ENCODE results near the gene RHOG.
A peak's percentile ranks its signal among the peaks of the same experiment; 100 is the strongest.

Gene RHOG

GRCh38 chr11:3825473-3826154, 15.1 kb downstream of the RHOG start:
- DNase-seq (ENCODE audit: extremely low read depth, low read depth) = no peak

GRCh38 chr11:3824714-3825472, 15.9 kb downstream of the RHOG start:
- TF ChIP-seq CTCF (IDR thresholded peaks at IDR 0.05; ENCODE audit: low read depth, low read length) = peak; percentile 43
- no peak for DNase-seq (ENCODE audit: extremely low read depth, low read depth)

More at GRCh38 chr11:3825473-3826154, 15.1 kb downstream of the RHOG start:
- no peak for TF ChIP-seq CTCF (IDR thresholded peaks at IDR 0.05; ENCODE audit: low read depth, low read length)

GRCh38 chr11:3823762-3824506, 16.8 kb downstream of the RHOG start:
- no peak for DNase-seq (ENCODE audit: extremely low read depth, low read depth)
- no peak for TF ChIP-seq CTCF (IDR thresholded peaks at IDR 0.05; ENCODE audit: low read depth, low read length)

- no peak for TF ChIP-seq CTCF (IDR thresholded peaks at IDR 0.05; ENCODE audit: low read depth, low read length)
Measured at GRCh38 chr11:3823303-3823702, 17.5 kb downstream of the RHOG start.

GRCh38 chr11:3822312-3822711, 18.4 kb downstream of the RHOG start:
- no peak for DNase-seq (ENCODE audit: extremely low read depth, low read depth)
- no peak for TF ChIP-seq CTCF (IDR thresholded peaks at IDR 0.05; ENCODE audit: low read depth, low read length)

More at GRCh38 chr11:3823303-3823702, 17.5 kb downstream of the RHOG start:
- DNase-seq (ENCODE audit: extremely low read depth, low read depth) = peak; percentile 39

- no peak for DNase-seq (ENCODE audit: extremely low read depth, low read depth)
- TF ChIP-seq CTCF (IDR thresholded peaks at IDR 0.05; ENCODE audit: low read depth, low read length) = no peak
Measured at GRCh38 chr11:3820971-3821370, 19.8 kb downstream of the RHOG start.

Data from AG09319 (cell line).